GM12878 (cell line): ENCODE measurements around the gene PDCD6IP. TPM values are rescaled to one million over a fixed set of nuclear protein-coding genes. Genes with fewer than 3 reads are reported as not detected.

ENCODE experiments used
- ATAC-seq: fragments of 200-7000 bp; cut with Tn5 transposase; 3 replicates; pipeline ENCODE4 v1.9.1; 2020; ENCODE audit warnings: mild to moderate bottlenecking, moderate library complexity
- BruUV-seq: library from RNA; stranded (reverse); fragments of 400-500 nt; replicated peaks from 2 replicates; lab custom pipeline; 2021; lab: Mats Ljungman, UMichigan
- CTCF ChIA-PET: fragments of 300-600 bp; sonication (Branson Sonifier 250); formaldehyde crosslinking; extraction: SDS; loops from one replicate; lab custom pipeline; 2021; ENCODE audit warnings: inconsistent platforms; lab: Yijun Ruan, JAX
- POLR2A ChIA-PET: fragments of 350-600 bp; formaldehyde crosslinking; extraction: SDS; loops from one replicate; lab custom pipeline; 2021; ENCODE audit warnings: inconsistent platforms; lab: Charles Lee
- RAD21 ChIA-PET: fragments of 300-600 bp; sonication (Branson Sonifier 250); formaldehyde crosslinking; loops from one replicate; lab custom pipeline; 2023; ENCODE audit warnings: antibody characterized with exemption; ENCODE audit not compliant: unreplicated experiment; lab: Charles Lee
- SMC1A ChIA-PET: fragments of 300-600 bp; sonication (Branson Sonifier 250); formaldehyde crosslinking; loops from one replicate; lab custom pipeline; 2023; ENCODE audit not compliant: unreplicated experiment, uncharacterized antibody; lab: Charles Lee
- DNase-seq: peaks from one replicate; pipeline ENCODE4 v3.0.0-alpha.2; 2011; ENCODE audit warnings: low read depth, low spot score
- FAIRE-seq: peaks from 3 replicates; lab custom pipeline; 2011; peaks lifted over from hg19 to GRCh38; lab: Jason Lieb, UNC
- H2AFZ ChIP-seq: 2 replicates; pipeline ENCODE4 v1.6.0; 2011; ENCODE audit warnings: low read depth, low read length, control low read depth; ENCODE audit not compliant: control insufficient read depth
- H3K27ac ChIP-seq: 2 replicates; pipeline ENCODE4 v1.5.1; 2011; ENCODE audit warnings: control low read depth; ENCODE audit not compliant: control insufficient read depth, insufficient read depth
- H3K27me3 ChIP-seq, 2 experiments: replicated peaks in 1 of 2; 2 replicates each; pipeline versions ENCODE4 v1.6.0 to v1.6.1; 2011; ENCODE audit warnings: low read length in 1 of 2; ENCODE audit not compliant: control insufficient read depth in 2 of 2, insufficient read depth in 2 of 2
- H3K36me3 ChIP-seq, 2 experiments: 2 replicates each; pipeline ENCODE4 v1.5.1; 2011; ENCODE audit warnings: low read length in 1 of 2; ENCODE audit not compliant: control insufficient read depth in 2 of 2, insufficient read depth in 2 of 2
- H3K4me1 ChIP-seq: 2 replicates; pipeline ENCODE4 v1.6.1; 2011; ENCODE audit warnings: mild to moderate bottlenecking, low read length, moderate library complexity, mixed read lengths; ENCODE audit not compliant: control insufficient read depth, insufficient read depth
- H3K4me2 ChIP-seq: 2 replicates; pipeline ENCODE4 v1.6.0; 2011; ENCODE audit warnings: control low read depth; ENCODE audit not compliant: control insufficient read depth, insufficient read depth
- H3K4me3 ChIP-seq: fragments of 200-600 bp; sonication (generic); 2 replicates; pipeline ENCODE4 v1.5.1; 2016
- H3K79me2 ChIP-seq: 2 replicates; pipeline ENCODE4 v1.6.0; 2011; ENCODE audit warnings: low read length; ENCODE audit not compliant: control insufficient read depth, insufficient read depth
- H3K9ac ChIP-seq: 2 replicates; pipeline ENCODE4 v1.8.0; 2011; ENCODE audit warnings: low read length, control low read depth, mixed read lengths; ENCODE audit not compliant: control insufficient read depth, insufficient read depth
- H3K9me3 ChIP-seq: replicated peaks from 3 replicates; pipeline ENCODE4 v1.5.1; 2011; ENCODE audit warnings: mild to moderate bottlenecking, low read length; ENCODE audit not compliant: control insufficient read depth, insufficient read depth
- H4K20me1 ChIP-seq: 2 replicates; pipeline ENCODE4 v1.6.0; 2011; ENCODE audit not compliant: control insufficient read depth, insufficient read depth
- BCLAF1 ChIP-seq: fragments of 450-650 bp; IDR thresholded peaks from 2 replicates; pipeline ENCODE4 v1.6.1; 2017; ENCODE audit warnings: antibody characterized with exemption, mild to moderate bottlenecking, moderate library complexity
- ESRRA ChIP-seq: IDR thresholded peaks from 2 replicates; pipeline ENCODE4 v1.6.1; 2012; ENCODE audit warnings: mild to moderate bottlenecking, low read length, improper control_type of control experiment
- MYB ChIP-seq: fragments of 150-350 bp; IDR thresholded peaks from 2 replicates; pipeline ENCODE4 v1.6.1; 2014; ENCODE audit warnings: mild to moderate bottlenecking, low read depth, low read length, borderline replicate concordance
- SIX5 ChIP-seq: IDR thresholded peaks from 2 replicates; pipeline ENCODE4 v1.6.1; 2011; ENCODE audit warnings: mild to moderate bottlenecking, low read depth, low read length, moderate library complexity; ENCODE audit not compliant: severe bottlenecking
- WRNIP1 ChIP-seq: IDR thresholded peaks from 2 replicates; pipeline ENCODE4 v1.6.1; 2011; ENCODE audit warnings: low read depth, low read length, improper control_type of control experiment, borderline replicate concordance
- ZBTB4 ChIP-seq: fragments of 450-650 bp; formaldehyde crosslinking; IDR thresholded peaks from 2 replicates; pipeline ENCODE4 v1.4.0; 2022; ENCODE audit warnings: mild to moderate bottlenecking, moderate library complexity
- WGBS: methylation state at CpG from one replicate; pipeline ENCODE4 v1.1.6; 2016; ENCODE audit warnings: low lambda C conversion rate; ENCODE audit not compliant: insufficient replicate concordance, insufficient coverage; ENCODE audit errors: missing lambda C conversion rate; 5-methylcytosine and 5-hydroxymethylcytosine counted together
- in situ Hi-C: fragments of 300-500 bp; cut with MboI; formaldehyde crosslinking; loops from 9 replicates; pipeline ENCODE4 v1.14.3; 2018; ENCODE audit warnings: mixed read lengths
- intact Hi-C: fragments of 100-400 bp; cut with micrococcal nuclease; formaldehyde crosslinking; loops from one replicate; pipeline ENCODE4 v1.14.2; 2022; ENCODE audit not compliant: unreplicated experiment
- polyA plus RNA-seq, 11 experiments: library from polyadenylated mRNA; depleted of rRNA in 4 of 11; unstranded in 6 of 11; stranded (reverse) in 5 of 11; fragments of >200 nt; fragmentation: Nextera tagmentation in 4 of 11; fragmentation: Illumina TruSeq in 1 of 11; extraction: Ambion mirVana in 4 of 11; extraction: Trizol in 1 of 11; gene quantifications; 1 replicate in 1 of 11; 2 replicates in 10 of 11; pipeline versions ENCODE4 v1.2.1 to v1.2.3, GENCODE V29; 2011 to 2016; ENCODE audit warnings: inconsistent platforms in 2 of 11, missing spikeins in 2 of 11, low read depth in 1 of 11
- total RNA-seq, 4 experiments: library from RNA; depleted of rRNA in 3 of 4; stranded (reverse); fragments of >200 nt in 3 of 4; fragmentation: Illumina TruSeq in 1 of 4; extraction: Trizol in 1 of 4; gene quantifications; 2 replicates each; pipeline versions ENCODE4 v1.2.1 to v1.2.3, GENCODE V29; 2013 to 2021
- TF ChIP-seq, protein P1 (sequence below): IDR thresholded peaks from 2 replicates; pipeline ENCODE4 v1.6.1; 2011; ENCODE audit warnings: mild to moderate bottlenecking, low read depth, low read length, moderate library complexity; ENCODE audit not compliant: insufficient replicate concordance
- TF ChIP-seq, protein P2 (sequence below): IDR thresholded peaks from 2 replicates; pipeline ENCODE4 v1.6.1; 2011; ENCODE audit warnings: low read depth, low read length, improper control_type of control experiment, borderline replicate concordance

The PDCD6IP gene
- total and polyA plus RNA-seq, 10 of the 15 experiments (the other 5 are each of a cell fraction or from before 2014, with no cell fraction given): 16.0 to 169 (median 81.2) TPM

DNA sequence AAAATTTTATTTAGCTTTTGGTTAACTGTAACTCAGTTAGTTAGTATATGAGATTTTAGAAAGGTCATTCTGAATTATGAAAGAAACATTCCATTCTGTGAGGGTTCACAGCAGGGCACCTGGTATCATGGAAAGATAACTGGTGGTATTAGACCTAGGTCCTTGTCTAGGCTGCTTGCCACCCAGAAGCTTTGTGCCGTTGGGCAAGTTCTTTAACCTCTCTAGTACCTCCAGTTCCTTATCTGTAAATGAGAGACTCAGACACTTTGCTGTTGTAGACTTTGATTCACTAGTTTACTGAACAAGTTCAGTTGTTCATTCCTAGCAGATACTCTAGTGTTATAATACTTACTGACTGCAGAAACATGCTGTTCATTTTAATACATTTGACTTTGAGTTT lies 25.4 kb downstream of the PDCD6IP start:
- SMC1A ChIA-PET: no interaction called here

GRCh38 chr3:33825111-33825510 lies 26.7 kb downstream of the PDCD6IP start:
- FAIRE-seq (no peak), DNase-seq (no peak), ATAC-seq (no peak)
- Histone ChIP-seq H3K9me3 (no peaks in the 10 kb centered on the region), H3K27me3 (no peaks in the 10 kb centered on the region), H4K20me1 (no peaks in the 10 kb centered on the region), H2AFZ (no peak overlapping the region), H3K27ac (no peak overlapping the region), H3K36me3 (peaks cover 2 to 37% of the 10 kb centered on the region in 2 experiments; a peak in 3 of 4 replicates), H3K4me3 (no peak overlapping the region), H3K4me2 (no peak overlapping the region), H3K4me1 (no peaks in the 10 kb centered on the region), H3K79me2 (0 out of 2 replicates have a peak, but pooled peaks cover under 1% of the 10 kb centered on the region), H3K9ac (no peak overlapping the region)
- RAD21 ChIA-PET: no interaction called here
- BruUV-seq: no TSS peak
- POLR2A ChIA-PET: no interaction called here
- SMC1A ChIA-PET: interaction anchor here (1.1 kb wide), 1 partner anchor 10 kb away, joined by 3 read pairs; no protein-coding TSS in a partner anchor
- CTCF ChIA-PET: no interaction called here
- 96% methylated on average over 5 of the region's 5 CpGs for WGBS
- in situ Hi-C loops: no loop called here
- intact Hi-C loops: no loop called here
- TF ChIP-seq WRNIP1 (no peak), ESRRA (no peak), ZBTB4 (CRISPR knock-in tag) (no peak), BCLAF1 (no peak)
- TF ChIP-seq, protein P1, sequence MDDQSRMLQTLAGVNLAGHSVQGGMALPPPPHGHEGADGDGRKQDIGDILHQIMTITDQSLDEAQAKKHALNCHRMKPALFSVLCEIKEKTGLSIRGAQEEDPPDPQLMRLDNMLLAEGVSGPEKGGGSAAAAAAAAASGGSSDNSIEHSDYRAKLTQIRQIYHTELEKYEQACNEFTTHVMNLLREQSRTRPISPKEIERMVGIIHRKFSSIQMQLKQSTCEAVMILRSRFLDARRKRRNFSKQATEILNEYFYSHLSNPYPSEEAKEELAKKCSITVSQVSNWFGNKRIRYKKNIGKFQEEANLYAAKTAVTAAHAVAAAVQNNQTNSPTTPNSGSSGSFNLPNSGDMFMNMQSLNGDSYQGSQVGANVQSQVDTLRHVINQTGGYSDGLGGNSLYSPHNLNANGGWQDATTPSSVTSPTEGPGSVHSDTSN: no peak

More for the DNA sequence above, 25.4 kb downstream of the PDCD6IP start:
- Histone ChIP-seq H3K9me3 (no peaks in the 10 kb centered on the region), H3K4me3 (no peak overlapping the region), H3K4me2 (no peak overlapping the region), H3K79me2 (0 out of 2 replicates have a peak, but pooled peaks cover 1% of the 10 kb centered on the region), H4K20me1 (no peaks in the 10 kb centered on the region), H3K27ac (no peak overlapping the region), H3K36me3 (peaks cover 0 to 27% of the 10 kb centered on the region in 2 experiments; a peak in 2 of 4 replicates), H3K27me3 (no peaks in the 10 kb centered on the region), H3K4me1 (no peaks in the 10 kb centered on the region), H3K9ac (no peak overlapping the region), H2AFZ (no peak overlapping the region)
- DNase-seq (no peak), ATAC-seq (no peak), FAIRE-seq (no peak)
- POLR2A ChIA-PET: no interaction called here
- CTCF ChIA-PET: no interaction called here
- no TSS peak for BruUV-seq
- TF ChIP-seq SIX5 (no peak), MYB (no peak)
- TF ChIP-seq, protein P2, sequence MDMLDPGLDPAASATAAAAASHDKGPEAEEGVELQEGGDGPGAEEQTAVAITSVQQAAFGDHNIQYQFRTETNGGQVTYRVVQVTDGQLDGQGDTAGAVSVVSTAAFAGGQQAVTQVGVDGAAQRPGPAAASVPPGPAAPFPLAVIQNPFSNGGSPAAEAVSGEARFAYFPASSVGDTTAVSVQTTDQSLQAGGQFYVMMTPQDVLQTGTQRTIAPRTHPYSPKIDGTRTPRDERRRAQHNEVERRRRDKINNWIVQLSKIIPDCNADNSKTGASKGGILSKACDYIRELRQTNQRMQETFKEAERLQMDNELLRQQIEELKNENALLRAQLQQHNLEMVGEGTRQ: no peak
- intact Hi-C loops: no loop called here
- 96% methylated on average over 1 of the region's 1 CpG for WGBS
- RAD21 ChIA-PET: no interaction called here
- in situ Hi-C loops: no loop called here
